Progenitor cell of endocrine pancreas (in vitro differentiated cells): Measurements from ENCODE around the gene DDX39B. TPM values are rescaled to one million over a fixed set of nuclear protein-coding genes. Genes with fewer than 3 reads are reported as not detected.
A peak's percentile ranks its signal among the peaks of the same experiment; 100 is the strongest.

Experiments
- DNase-seq: peaks from one replicate; pipeline ENCODE4 v3.0.0; 2021; ENCODE audit warnings: low spot score; ENCODE audit not compliant: unreplicated experiment
- H3K27ac Mint-ChIP-seq: 2 replicates; pipeline ENCODE4 v1.8.0; 2021; ENCODE audit warnings: mild to moderate bottlenecking, moderate library complexity, mixed read lengths
- H3K27me3 Mint-ChIP-seq: 2 replicates; pipeline ENCODE4 v1.8.0; 2021; ENCODE audit warnings: mixed read lengths
- H3K36me3 Mint-ChIP-seq: 2 replicates; pipeline ENCODE4 v1.8.0; 2022; ENCODE audit warnings: mixed read lengths; ENCODE audit not compliant: insufficient read depth
- H3K4me1 Mint-ChIP-seq: 2 replicates; pipeline ENCODE4 v1.8.0; 2021; ENCODE audit warnings: low read depth, mixed read lengths
- H3K4me3 Mint-ChIP-seq: 2 replicates; pipeline ENCODE4 v1.8.0; 2021; ENCODE audit warnings: low read depth, mild to moderate bottlenecking, moderate library complexity, mixed read lengths
- H3K9me3 Mint-ChIP-seq: 2 replicates; pipeline ENCODE4 v1.8.0; 2021; ENCODE audit warnings: low read depth, mixed read lengths
- CTCF ChIP-seq: fragments of 200-600 bp; sonication (generic); IDR thresholded peaks from one replicate; pipeline ENCODE4 v1.5.0; 2021; ENCODE audit warnings: antibody characterized with exemption, mild to moderate bottlenecking; ENCODE audit not compliant: unreplicated experiment
- total RNA-seq: library from RNA; stranded (reverse); gene quantifications from 2 replicates; pipeline ENCODE4 v1.2.1, GENCODE V29; 2021

DDX39B gene
- total RNA-seq, 1 donor from 2014 or later = 810 TPM

GRCh38 chr6:31531162-31531561, 10.6 kb downstream of the DDX39B start:
- no peak for TF ChIP-seq CTCF
- peaks cover 8% of the 10 kb centered on the region for H3K4me1 Mint-ChIP-seq
- no peak overlapping the region for H3K27ac Mint-ChIP-seq
- H3K36me3 Mint-ChIP-seq = peaks cover 33% of the 10 kb centered on the region
- H3K4me3 Mint-ChIP-seq = no peak overlapping the region
- H3K27me3 Mint-ChIP-seq = no peaks in the 10 kb centered on the region
- DNase-seq = no peak
- H3K9me3 Mint-ChIP-seq = no peaks in the 10 kb centered on the region

- no peak overlapping the region for H3K27ac Mint-ChIP-seq
- no peak overlapping the region for H3K4me3 Mint-ChIP-seq
- peaks cover 8% of the 10 kb centered on the region for H3K4me1 Mint-ChIP-seq
- H3K9me3 Mint-ChIP-seq = no peaks in the 10 kb centered on the region
- DNase-seq = no peak
- H3K36me3 Mint-ChIP-seq = peaks cover 28% of the 10 kb centered on the region
- no peak for TF ChIP-seq CTCF
- H3K27me3 Mint-ChIP-seq = no peaks in the 10 kb centered on the region
These were observed 11.1 kb downstream of the DDX39B start for GRCh38 chr6:31530659-31531058.

DNA sequence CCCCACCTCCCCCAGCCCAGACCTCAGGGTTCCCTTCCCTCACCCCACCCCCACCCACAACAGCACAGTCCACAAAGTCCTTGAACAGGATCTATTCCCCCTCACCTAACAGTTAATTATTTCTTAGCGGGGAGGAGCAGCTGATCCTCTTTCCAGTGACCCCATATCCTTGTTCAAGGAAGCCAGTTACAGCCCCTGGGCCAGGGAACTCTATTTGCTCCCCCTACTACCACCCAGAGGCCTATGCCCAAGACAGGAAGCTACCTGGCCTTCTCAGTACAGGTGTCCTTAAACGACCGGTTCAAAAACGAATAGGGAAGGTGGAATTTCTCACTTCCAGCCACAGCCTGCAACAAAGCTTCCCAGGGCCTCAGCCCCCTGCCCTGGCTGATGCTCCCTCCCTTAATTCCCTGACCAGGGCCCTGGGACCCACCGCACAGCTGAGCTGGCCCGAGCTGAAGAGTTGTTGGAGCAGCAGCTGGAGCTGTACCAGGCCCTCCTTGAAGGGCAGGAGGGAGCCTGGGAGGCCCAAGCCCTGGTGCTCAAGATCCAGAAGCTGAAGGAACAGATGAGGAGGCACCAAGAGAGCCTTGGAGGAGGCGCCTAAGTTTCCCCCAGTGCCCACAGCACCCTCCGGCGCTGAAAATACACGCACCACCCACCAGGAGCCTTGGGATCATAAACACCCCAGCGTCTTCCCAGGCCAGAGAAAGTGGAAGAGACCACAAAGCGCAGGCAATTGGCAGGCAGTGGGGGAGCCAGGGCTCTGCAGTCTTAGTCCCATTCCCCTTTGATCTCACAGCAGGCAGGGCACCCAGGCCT, 12.3 kb downstream of the DDX39B start:
- Mint-ChIP-seq H3K27ac (peak overlapping the region; percentile 49), H3K27me3 (no peaks in the 10 kb centered on the region), H3K4me1 (peaks cover 8% of the 10 kb centered on the region), H3K4me3 (no peak overlapping the region), H3K36me3 (peaks cover 18% of the 10 kb centered on the region), H3K9me3 (no peaks in the 10 kb centered on the region)
- DNase-seq = no peak
- TF ChIP-seq CTCF = no peak

GRCh38 chr6:31528821-31529328, 12.9 kb downstream of the DDX39B start, which contains the start of gene MCCD1:
MCCD1 (plus strand) TSS chr6:31528962; CDS start chr6:31529015, 53 bp downstream.
- no peaks in the 10 kb centered on the region for H3K9me3 Mint-ChIP-seq
- no peak within 1 kb of the TSS for H3K4me3 Mint-ChIP-seq
- H3K27me3 Mint-ChIP-seq = no peaks in the 10 kb centered on the region
- H3K36me3 Mint-ChIP-seq = peaks cover 18% of the 10 kb centered on the region
- H3K4me1 Mint-ChIP-seq = peaks cover 8% of the 10 kb centered on the region
- H3K27ac Mint-ChIP-seq = peak within 1 kb of the TSS; percentile 76
- no peak for TF ChIP-seq CTCF
- no peak for DNase-seq

DNA sequence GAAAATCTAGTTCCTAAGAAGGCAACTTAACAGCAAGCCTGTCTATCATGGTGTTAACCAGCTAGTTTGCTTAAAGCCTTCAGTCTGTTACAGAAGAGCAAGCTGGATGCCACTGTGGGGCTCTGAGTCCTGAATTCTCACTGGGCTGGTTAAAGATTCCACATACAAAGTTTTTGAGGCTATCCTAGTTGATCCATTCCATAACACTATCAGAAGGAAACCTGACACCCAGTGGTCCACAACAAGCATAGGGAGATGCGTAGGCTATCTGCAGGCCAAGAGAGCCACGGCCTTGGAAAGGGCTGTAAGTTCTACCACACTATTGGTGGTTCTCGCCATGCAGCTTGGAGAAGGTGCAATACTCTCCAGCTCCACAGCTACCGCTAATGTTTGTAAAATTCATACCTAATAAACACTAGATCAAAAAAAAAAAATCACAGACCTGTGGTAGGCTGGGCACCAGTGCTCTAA, 13.5 kb downstream of the DDX39B start:
- H3K9me3 Mint-ChIP-seq = no peaks in the 10 kb centered on the region
- H3K4me3 Mint-ChIP-seq = no peak overlapping the region
- no peak for TF ChIP-seq CTCF
- peak overlapping the region; percentile 45 for H3K27ac Mint-ChIP-seq
- peaks cover 18% of the 10 kb centered on the region for H3K36me3 Mint-ChIP-seq
- no peaks in the 10 kb centered on the region for H3K27me3 Mint-ChIP-seq
- peaks cover 8% of the 10 kb centered on the region for H3K4me1 Mint-ChIP-seq
- DNase-seq = no peak
